IMR-90 (cell line): ENCODE data around the gene S100A2. TPM values are rescaled to one million over a fixed set of nuclear protein-coding genes. Genes with fewer than 3 reads are reported as not detected.

Source experiments
- ATAC-seq: fragments of 200-7000 bp; cut with Tn5 transposase; 2 replicates; pipeline ENCODE4 v1.9.1; 2020; ENCODE audit warnings: low read depth, mild to moderate bottlenecking, moderate library complexity
- BruUV-seq: library from RNA; stranded (reverse); fragments of 400-500 nt; replicated peaks from 2 replicates; lab custom pipeline; 2021; lab: Mats Ljungman, UMichigan
- CTCF ChIA-PET: fragments of 300-600 bp; formaldehyde crosslinking; extraction: SDS; loops from one replicate; lab custom pipeline; 2021; ENCODE audit warnings: antibody characterized with exemption; lab: Yijun Ruan, JAX
- POLR2A ChIA-PET: fragments of 300-600 bp; sonication (Branson Sonifier 250); formaldehyde crosslinking; loops from one replicate; lab custom pipeline; 2022; ENCODE audit warnings: antibody characterized with exemption; ENCODE audit not compliant: unreplicated experiment; lab: Charles Lee
- DNase-seq: peaks from one replicate; pipeline ENCODE4 v3.0.0; 2013
- H2AFZ ChIP-seq: replicated peaks from 2 replicates; pipeline ENCODE3; 2013; ENCODE audit warnings: low read length, mild to moderate bottlenecking; ENCODE audit not compliant: poor library complexity
- H2AK5ac ChIP-seq: 2 replicates; pipeline ENCODE4 v1.6.1; 2013; ENCODE audit warnings: low read depth, low read length, inconsistent platforms
- H2AK9ac ChIP-seq: replicated peaks from 2 replicates; pipeline ENCODE3; 2013; ENCODE audit warnings: mild to moderate bottlenecking, low read depth, low read length, moderate library complexity; ENCODE audit not compliant: poor library complexity
- H2BK120ac ChIP-seq: 2 replicates; pipeline ENCODE4 v1.6.1; 2013; ENCODE audit warnings: low read depth, low read length, inconsistent platforms
- H2BK15ac ChIP-seq: 3 replicates; pipeline ENCODE4 v1.6.1; 2013; ENCODE audit warnings: low read depth, low read length, inconsistent platforms
- H2BK20ac ChIP-seq: 2 replicates; pipeline ENCODE4 v1.6.1; 2013; ENCODE audit warnings: low read depth, mild to moderate bottlenecking, inconsistent platforms, low read length, moderate library complexity
- H2BK5ac ChIP-seq: 2 replicates; pipeline ENCODE4 v1.6.1; 2013; ENCODE audit warnings: mild to moderate bottlenecking, low read depth, low read length, inconsistent platforms; ENCODE audit not compliant: poor library complexity, severe bottlenecking
- H3K14ac ChIP-seq: replicated peaks from 2 replicates; pipeline ENCODE4 v1.6.1; 2013; ENCODE audit warnings: low read depth, low read length, inconsistent platforms
- H3K18ac ChIP-seq: 2 replicates; pipeline ENCODE4 v1.6.1; 2013; ENCODE audit warnings: low read depth, low read length, control low read depth
- H3K23ac ChIP-seq: 2 replicates; pipeline ENCODE4 v1.6.1; 2013; ENCODE audit warnings: low read depth, low read length, inconsistent platforms
- H3K27ac ChIP-seq: 2 replicates; pipeline ENCODE4 v1.5.1; 2013; ENCODE audit warnings: mild to moderate bottlenecking, control low read depth, low read length; ENCODE audit not compliant: insufficient read depth
- H3K27me3 ChIP-seq: 2 replicates; pipeline ENCODE4 v1.6.1; 2013; ENCODE audit warnings: low read length; ENCODE audit not compliant: control insufficient read depth, insufficient read depth
- H3K36me3 ChIP-seq: 2 replicates; pipeline ENCODE4 v1.6.1; 2013; ENCODE audit warnings: low read length, mixed read lengths; ENCODE audit not compliant: control insufficient read depth, insufficient read depth
- H3K4ac ChIP-seq: 2 replicates; pipeline ENCODE4 v1.6.1; 2013; ENCODE audit warnings: low read depth, low read length, inconsistent platforms
- H3K4me1 ChIP-seq: 2 replicates; pipeline ENCODE4 v1.6.1; 2013; ENCODE audit warnings: low read length, mixed read lengths; ENCODE audit not compliant: control insufficient read depth, insufficient read depth
- H3K4me2 ChIP-seq: 2 replicates; pipeline ENCODE4 v1.6.1; 2013; ENCODE audit warnings: low read depth, mild to moderate bottlenecking, control low read depth, low read length, moderate library complexity
- H3K4me3 ChIP-seq: 2 replicates; pipeline ENCODE4 v1.5.1; 2013; ENCODE audit warnings: low read depth, mild to moderate bottlenecking, control low read depth, low read length, moderate library complexity; ENCODE audit not compliant: insufficient read depth
- H3K56ac ChIP-seq: 2 replicates; pipeline ENCODE4 v1.6.1; 2013; ENCODE audit warnings: low read length, inconsistent platforms; ENCODE audit not compliant: insufficient read depth; ENCODE audit errors: extremely low read depth
- H3K79me1 ChIP-seq, 2 experiments: 2 replicates each; pipeline ENCODE4 v1.6.1; 2013; ENCODE audit warnings: low read length in 2 of 2, inconsistent platforms in 1 of 2, low read depth in 1 of 2
- H3K9ac ChIP-seq: 2 replicates; pipeline ENCODE4 v1.6.1; 2013; ENCODE audit warnings: low read depth, low read length, control low read depth
- H3K9me1 ChIP-seq: 2 replicates; pipeline ENCODE4 v1.6.1; 2013; ENCODE audit warnings: low read length, inconsistent platforms; ENCODE audit not compliant: insufficient read depth
- H3K9me3 ChIP-seq: 2 replicates; pipeline ENCODE4 v1.6.1; 2013; ENCODE audit warnings: low read length; ENCODE audit not compliant: control insufficient read depth, insufficient read depth
- H4K20me1 ChIP-seq: 2 replicates; pipeline ENCODE4 v1.6.1; 2013; ENCODE audit warnings: low read length, inconsistent platforms; ENCODE audit not compliant: insufficient read depth
- H4K5ac ChIP-seq: 2 replicates; pipeline ENCODE4 v1.6.1; 2013; ENCODE audit warnings: mild to moderate bottlenecking, low read depth, low read length, control low read depth
- H4K8ac ChIP-seq, 2 experiments: 2 replicates each; pipeline ENCODE4 v1.6.1; 2013; ENCODE audit warnings: low read depth in 2 of 2, low read length in 2 of 2, control low read depth in 1 of 2, inconsistent platforms in 1 of 2
- H4K91ac ChIP-seq: 2 replicates; pipeline ENCODE4 v1.6.1; 2013; ENCODE audit warnings: low read depth, low read length, inconsistent platforms; ENCODE audit not compliant: insufficient read depth
- BHLHE40 ChIP-seq: fragments of 150-350 bp; IDR thresholded peaks from 2 replicates; pipeline ENCODE4 v1.6.1; 2016; ENCODE audit warnings: mild to moderate bottlenecking, low read depth, low read length
- FOS ChIP-seq: fragments of 150-350 bp; IDR thresholded peaks from 2 replicates; pipeline ENCODE4 v1.6.1; 2016; ENCODE audit warnings: low read depth, low read length
- NFE2L2 ChIP-seq: fragments of 150-350 bp; IDR thresholded peaks from 2 replicates; pipeline ENCODE4 v1.6.1; 2016; ENCODE audit warnings: low read depth, mild to moderate bottlenecking, low read length
- POLR2A ChIP-seq: IDR thresholded peaks from 2 replicates; pipeline ENCODE4 v1.6.1; 2012; ENCODE audit warnings: mild to moderate bottlenecking, low read depth, low read length
- RAD21 ChIP-seq: IDR thresholded peaks from 2 replicates; pipeline ENCODE4 v1.6.1; 2012; ENCODE audit warnings: low read length, improper control_type of control experiment
- RCOR1 ChIP-seq: IDR thresholded peaks from 2 replicates; pipeline ENCODE4 v1.6.1; 2012; ENCODE audit warnings: mild to moderate bottlenecking, low read length, improper control_type of control experiment; ENCODE audit not compliant: insufficient replicate concordance
- RFX5 ChIP-seq: IDR thresholded peaks from 2 replicates; pipeline ENCODE4 v1.8.0; 2012; ENCODE audit warnings: low read depth, mild to moderate bottlenecking, low read length, moderate library complexity
- WGBS, 2 experiments: methylation state at CpG; one replicate each; pipeline versions ENCODE4 v1.1.5 to v1.1.7; 2013; ENCODE audit warnings: missing lambda C conversion rate in 2 of 2; ENCODE audit not compliant: insufficient read length in 1 of 2; ENCODE audit errors: extremely low coverage in 2 of 2; 5-methylcytosine and 5-hydroxymethylcytosine counted together
- dilution Hi-C: fragments of 300-500 bp; cut with HindIII; formaldehyde crosslinking; loops from one replicate; pipeline ENCODE4 v1.14.3; 2018; ENCODE audit warnings: low sequenced_read_pairs; ENCODE audit not compliant: unreplicated experiment
- in situ Hi-C: fragments of 300-500 bp; cut with MboI; formaldehyde crosslinking; loops from 3 replicates; pipeline ENCODE4 v1.14.3; 2019; ENCODE audit warnings: low sequenced_read_pairs, inconsistent platforms, mixed read lengths
- intact Hi-C: fragments of 100-400 bp; cut with micrococcal nuclease; formaldehyde crosslinking; loops from 2 replicates; pipeline ENCODE4 v1.10.0; 2022
- polyA plus RNA-seq, 3 experiments: library from polyadenylated mRNA; depleted of rRNA; stranded (reverse); fragments of >200 nt; gene quantifications; 2 replicates each; pipeline ENCODE4 v1.2.3, GENCODE V29; 2012; ENCODE audit warnings: low replicate concordance in 1 of 3
- total RNA-seq: library from RNA; depleted of rRNA; stranded (reverse); fragments of >200 nt; gene quantifications from 2 replicates; pipeline ENCODE4 v1.2.3, GENCODE V29; 2012
- TF ChIP-seq, protein P1 (sequence below): conservative IDR thresholded peaks from 2 replicates; pipeline ENCODE4 v1.5.1; 2012; ENCODE audit warnings: mild to moderate bottlenecking, low read depth, low read length, improper control_type of control experiment
- TF ChIP-seq, protein P2 (sequence below): fragments of 150-350 bp; IDR thresholded peaks from 2 replicates; pipeline ENCODE4 v1.6.1; 2017; ENCODE audit warnings: mild to moderate bottlenecking, antibody characterized with exemption, low read length, low read depth

The S100A2 gene
- total and polyA plus RNA-seq, 2 of the 4 experiments (the other 2 are of a cell fraction): 3.6 to 7.9 TPM

DNA sequence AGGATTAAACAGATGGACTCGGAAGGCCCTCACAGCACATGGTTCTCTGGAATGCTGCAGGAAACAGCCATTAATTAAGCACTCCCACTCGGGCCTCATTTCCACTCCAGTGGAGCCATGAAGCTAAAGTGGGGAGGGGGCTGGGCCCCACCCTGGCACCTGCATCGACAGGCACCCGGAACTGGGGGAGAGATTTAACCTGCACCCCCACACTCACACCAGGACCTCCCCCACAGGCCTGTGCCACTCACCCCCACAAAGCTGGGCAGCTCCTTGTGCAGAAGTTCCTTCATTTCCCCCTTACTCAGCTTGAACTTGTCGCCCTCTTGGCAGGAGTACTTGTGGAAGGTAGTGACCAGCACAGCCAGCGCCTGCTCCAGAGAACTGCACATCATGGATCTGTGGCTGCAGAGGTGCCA lies 2.2 kb downstream of the S100A2 start:
- TF ChIP-seq, protein P1, sequence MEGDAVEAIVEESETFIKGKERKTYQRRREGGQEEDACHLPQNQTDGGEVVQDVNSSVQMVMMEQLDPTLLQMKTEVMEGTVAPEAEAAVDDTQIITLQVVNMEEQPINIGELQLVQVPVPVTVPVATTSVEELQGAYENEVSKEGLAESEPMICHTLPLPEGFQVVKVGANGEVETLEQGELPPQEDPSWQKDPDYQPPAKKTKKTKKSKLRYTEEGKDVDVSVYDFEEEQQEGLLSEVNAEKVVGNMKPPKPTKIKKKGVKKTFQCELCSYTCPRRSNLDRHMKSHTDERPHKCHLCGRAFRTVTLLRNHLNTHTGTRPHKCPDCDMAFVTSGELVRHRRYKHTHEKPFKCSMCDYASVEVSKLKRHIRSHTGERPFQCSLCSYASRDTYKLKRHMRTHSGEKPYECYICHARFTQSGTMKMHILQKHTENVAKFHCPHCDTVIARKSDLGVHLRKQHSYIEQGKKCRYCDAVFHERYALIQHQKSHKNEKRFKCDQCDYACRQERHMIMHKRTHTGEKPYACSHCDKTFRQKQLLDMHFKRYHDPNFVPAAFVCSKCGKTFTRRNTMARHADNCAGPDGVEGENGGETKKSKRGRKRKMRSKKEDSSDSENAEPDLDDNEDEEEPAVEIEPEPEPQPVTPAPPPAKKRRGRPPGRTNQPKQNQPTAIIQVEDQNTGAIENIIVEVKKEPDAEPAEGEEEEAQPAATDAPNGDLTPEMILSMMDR: no peak
- TF ChIP-seq RAD21: no peak
- TF ChIP-seq, protein P2, sequence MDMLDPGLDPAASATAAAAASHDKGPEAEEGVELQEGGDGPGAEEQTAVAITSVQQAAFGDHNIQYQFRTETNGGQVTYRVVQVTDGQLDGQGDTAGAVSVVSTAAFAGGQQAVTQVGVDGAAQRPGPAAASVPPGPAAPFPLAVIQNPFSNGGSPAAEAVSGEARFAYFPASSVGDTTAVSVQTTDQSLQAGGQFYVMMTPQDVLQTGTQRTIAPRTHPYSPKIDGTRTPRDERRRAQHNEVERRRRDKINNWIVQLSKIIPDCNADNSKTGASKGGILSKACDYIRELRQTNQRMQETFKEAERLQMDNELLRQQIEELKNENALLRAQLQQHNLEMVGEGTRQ: no peak
- no peak for TF ChIP-seq RCOR1
- TF ChIP-seq POLR2A: no peak
- TF ChIP-seq NFE2L2: no peak
- TF ChIP-seq BHLHE40: no peak
- no peak for TF ChIP-seq RFX5
- no peak for TF ChIP-seq FOS
- CTCF ChIA-PET: no interaction called here
- Histone ChIP-seq H2AK9ac (peak overlapping the region; percentile 11), H3K4me3 (no peak overlapping the region), H3K9me3 (no peaks in the 10 kb centered on the region), H4K91ac (peak overlapping the region; percentile 66), H3K36me3 (no peaks in the 10 kb centered on the region), H2AFZ (peak overlapping the region; percentile 58), H4K20me1 (no peaks in the 10 kb centered on the region), H3K27me3 (no peaks in the 10 kb centered on the region), H2BK5ac (peak overlapping the region; percentile 4), H3K9me1 (peaks cover 28% of the 10 kb centered on the region), H2BK120ac (peak overlapping the region; percentile 87), H3K4me1 (peaks cover 29% of the 10 kb centered on the region), H3K79me1 (peaks cover 4 to 44% of the 10 kb centered on the region in 2 experiments; a peak in 3 of 4 replicates), H3K23ac (no peak overlapping the region), H2AK5ac (peak overlapping the region; percentile 94), H3K14ac (peak overlapping the region; percentile 34; the same call in 1 of the 2 replicates), H4K5ac (no peak overlapping the region), H2BK15ac (peak overlapping the region; percentile 62; the same call in 2 of the 3 replicates), H4K8ac (peak overlapping the region in 1 of 2 experiments; percentile 45; a peak in 1 of 4 replicates), H3K9ac (no peak overlapping the region), H3K56ac (no peak overlapping the region), H3K27ac (no peak overlapping the region), H3K4ac (peak overlapping the region; percentile 65; the same call in 1 of the 2 replicates), H2BK20ac (0 out of 2 replicates have a peak overlapping the region, but pooled peaks have one; percentile 51), H3K4me2 (no peak overlapping the region), H3K18ac (no peak overlapping the region)
- POLR2A ChIA-PET: no interaction called here
- DNase-seq (no peak), ATAC-seq (no peak)
- dilution Hi-C loops: no loop called here
- intact Hi-C loops: no loop called here
- no TSS peak for BruUV-seq
- in situ Hi-C loops: loop anchor here (10.0 kb wide), 1 partner anchor 49 kb away; no protein-coding TSS in a partner anchor
- WGBS, 2 experiments: 100% methylated on average over 3 of the region's 6 CpGs; no CpG with 5 or more reads in 1 of the 2 experiments
